H9 (cell line): ENCODE measurements around the gene CASP12. TPM values are rescaled to one million over a fixed set of nuclear protein-coding genes. Genes with fewer than 3 reads are reported as not detected.

Source experiments
- DNase-seq: peaks from one replicate; pipeline ENCODE4 v3.0.0-alpha.2; 2017
- H2AFZ ChIP-seq: one replicate; pipeline ENCODE4 v1.6.1; 2013; ENCODE audit warnings: mild to moderate bottlenecking, low read length, control low read depth, moderate library complexity
- H2AK5ac ChIP-seq: 2 replicates; pipeline ENCODE4 v1.6.1; 2013; ENCODE audit warnings: low read length, control low read depth, mixed read lengths; ENCODE audit not compliant: insufficient read length
- H2BK120ac ChIP-seq: one replicate; pipeline ENCODE4 v1.6.1; 2013; ENCODE audit warnings: low read depth, mild to moderate bottlenecking, low read length, control low read depth, inconsistent platforms; ENCODE audit not compliant: poor library complexity, severe bottlenecking
- H2BK12ac ChIP-seq: 2 replicates; pipeline ENCODE4 v1.6.1; 2013; ENCODE audit warnings: low read length, control low read depth, mixed read lengths, low read depth; ENCODE audit not compliant: insufficient read length
- H2BK15ac ChIP-seq: 2 replicates; pipeline ENCODE4 v1.6.1; 2013; ENCODE audit warnings: low read depth, low read length, control low read depth
- H2BK20ac ChIP-seq: one replicate; pipeline ENCODE4 v1.6.1; 2013; ENCODE audit warnings: low read depth, mild to moderate bottlenecking, low read length, control low read depth, inconsistent platforms; ENCODE audit not compliant: poor library complexity, severe bottlenecking
- H2BK5ac ChIP-seq: 2 replicates; pipeline ENCODE4 v1.6.1; 2013; ENCODE audit warnings: low read length, control low read depth, mixed read lengths; ENCODE audit not compliant: insufficient read length
- H3K14ac ChIP-seq: 2 replicates; pipeline ENCODE4 v1.6.1; 2013; ENCODE audit warnings: low read length, control low read depth; ENCODE audit not compliant: insufficient read depth
- H3K18ac ChIP-seq: 2 replicates; pipeline ENCODE4 v1.6.1; 2013; ENCODE audit warnings: low read depth, mild to moderate bottlenecking, mixed read lengths, low read length, control low read depth; ENCODE audit not compliant: insufficient read length
- H3K23ac ChIP-seq: 2 replicates; pipeline ENCODE4 v1.6.1; 2013; ENCODE audit warnings: low read length, control low read depth, mixed read lengths, low read depth; ENCODE audit not compliant: insufficient read length
- H3K23me2 ChIP-seq: 2 replicates; pipeline ENCODE4 v1.6.1; 2013; ENCODE audit warnings: low read depth, mild to moderate bottlenecking, mixed read lengths, low read length, control low read depth; ENCODE audit not compliant: insufficient read length, poor library complexity, severe bottlenecking
- H3K27ac ChIP-seq: 2 replicates; pipeline ENCODE4 v1.5.1; 2013; ENCODE audit warnings: low read length, control low read depth, mixed read lengths, low read depth; ENCODE audit not compliant: insufficient read length
- H3K27me3 ChIP-seq: 2 replicates; pipeline ENCODE4 v1.6.1; 2013; ENCODE audit warnings: low read length, control low read depth, inconsistent platforms; ENCODE audit not compliant: insufficient read depth
- H3K4ac ChIP-seq: 2 replicates; pipeline ENCODE4 v1.6.1; 2013; ENCODE audit warnings: low read depth, mild to moderate bottlenecking, control low read depth, inconsistent platforms, low read length, moderate library complexity
- H3K4me1 ChIP-seq: 2 replicates; pipeline ENCODE4 v1.6.1; 2013; ENCODE audit warnings: low read length, control low read depth, inconsistent platforms; ENCODE audit not compliant: insufficient read depth
- H3K4me2 ChIP-seq: 2 replicates; pipeline ENCODE4 v1.6.1; 2013; ENCODE audit warnings: low read length, control low read depth, mixed read lengths; ENCODE audit not compliant: insufficient read length, insufficient read depth
- H3K56ac ChIP-seq: 2 replicates; pipeline ENCODE4 v1.6.1; 2013; ENCODE audit warnings: low read depth, mild to moderate bottlenecking, mixed read lengths, low read length, control low read depth; ENCODE audit not compliant: insufficient read length
- H3K79me1 ChIP-seq: 2 replicates; pipeline ENCODE4 v1.6.1; 2013; ENCODE audit warnings: low read depth, mild to moderate bottlenecking, moderate library complexity, low read length, control low read depth, inconsistent platforms; ENCODE audit not compliant: insufficient read depth, poor library complexity, severe bottlenecking
- H3K79me2 ChIP-seq: 2 replicates; pipeline ENCODE4 v1.6.1; 2013; ENCODE audit warnings: low read length, control low read depth, inconsistent platforms; ENCODE audit not compliant: insufficient read depth
- H3K9ac ChIP-seq: 2 replicates; pipeline ENCODE4 v1.6.1; 2013; ENCODE audit warnings: low read length, control low read depth, mixed read lengths; ENCODE audit not compliant: insufficient read length; ENCODE audit errors: extremely low read depth
- H3K9me3 ChIP-seq: one replicate; pipeline ENCODE4 v1.6.1; 2013; ENCODE audit warnings: low read depth, low read length, inconsistent platforms; ENCODE audit not compliant: control insufficient read depth
- H3T11ph ChIP-seq: one replicate; pipeline ENCODE4 v1.6.1; 2013; ENCODE audit warnings: mild to moderate bottlenecking, low read length, control low read depth, inconsistent platforms
- H4K20me1 ChIP-seq: one replicate; pipeline ENCODE4 v1.6.1; 2013; ENCODE audit not compliant: control insufficient read depth, insufficient read length, insufficient read depth
- H4K5ac ChIP-seq: 2 replicates; pipeline ENCODE4 v1.6.1; 2013; ENCODE audit warnings: low read depth, mild to moderate bottlenecking, mixed read lengths, low read length, control low read depth; ENCODE audit not compliant: insufficient read length
- H4K8ac ChIP-seq: replicated peaks from 2 replicates; pipeline ENCODE4 v1.6.1; 2013; ENCODE audit warnings: low read length, control low read depth, mixed read lengths, low read depth; ENCODE audit not compliant: insufficient read length
- H4K91ac ChIP-seq: 2 replicates; pipeline ENCODE4 v1.6.1; 2013; ENCODE audit warnings: low read depth, mild to moderate bottlenecking, moderate library complexity, mixed read lengths, low read length, control low read depth; ENCODE audit not compliant: insufficient read length
- H3K27ac Mint-ChIP-seq, 3 experiments: 2 replicates in 2 of 3; 3 replicates in 1 of 3; pipeline ENCODE4 v1.8.0; 2020 to 2021; ENCODE audit warnings: mixed read lengths in 3 of 3, mild to moderate bottlenecking in 1 of 3, moderate library complexity in 1 of 3
- H3K27me3 Mint-ChIP-seq: 2 replicates; pipeline ENCODE4 v1.8.0; 2021; ENCODE audit warnings: low read depth, mild to moderate bottlenecking, moderate library complexity, mixed read lengths
- H3K36me3 Mint-ChIP-seq, 3 experiments: 2 replicates in 2 of 3; 3 replicates in 1 of 3; pipeline ENCODE4 v1.8.0; 2020 to 2021; ENCODE audit warnings: low read depth in 3 of 3, mixed read lengths in 3 of 3; ENCODE audit not compliant: insufficient read depth in 1 of 3
- H3K4me1 Mint-ChIP-seq, 2 experiments: 2 replicates each; pipeline ENCODE4 v1.8.0; 2020; ENCODE audit warnings: mixed read lengths in 2 of 2
- H3K4me3 Mint-ChIP-seq, 2 experiments: 2 replicates in 1 of 2; 3 replicates in 1 of 2; pipeline ENCODE4 v1.8.0; 2020 to 2021; ENCODE audit warnings: mild to moderate bottlenecking in 2 of 2, mixed read lengths in 2 of 2, moderate library complexity in 1 of 2
- H3K9me3 Mint-ChIP-seq, 2 experiments: 2 replicates in 1 of 2; 3 replicates in 1 of 2; pipeline ENCODE4 v1.8.0; 2020; ENCODE audit warnings: mild to moderate bottlenecking in 2 of 2, mixed read lengths in 2 of 2, moderate library complexity in 1 of 2
- WGBS: extraction: QIAGEN DNeasy Blood & Tissue Kit; methylation state at CpG from one replicate; pipeline ENCODE4 v1.1.7; 2013; ENCODE audit warnings: missing lambda C conversion rate, low lambda C conversion rate, mixed read lengths; ENCODE audit not compliant: insufficient read length; ENCODE audit errors: extremely low coverage; 5-methylcytosine and 5-hydroxymethylcytosine counted together
- total RNA-seq: library from RNA; stranded (reverse); gene quantifications from 2 replicates; pipeline ENCODE4 v1.2.1, GENCODE V29; 2021
- TF ChIP-seq, protein P1 (sequence below): fragments of 200-600 bp; sonication (generic); conservative IDR thresholded peaks from 3 replicates; pipeline ENCODE4 v1.8.0; 2021; ENCODE audit warnings: antibody characterized with exemption, mild to moderate bottlenecking

CASP12 gene
- total RNA-seq, 1 experiment from 2014 or later, result not detected

DNA sequence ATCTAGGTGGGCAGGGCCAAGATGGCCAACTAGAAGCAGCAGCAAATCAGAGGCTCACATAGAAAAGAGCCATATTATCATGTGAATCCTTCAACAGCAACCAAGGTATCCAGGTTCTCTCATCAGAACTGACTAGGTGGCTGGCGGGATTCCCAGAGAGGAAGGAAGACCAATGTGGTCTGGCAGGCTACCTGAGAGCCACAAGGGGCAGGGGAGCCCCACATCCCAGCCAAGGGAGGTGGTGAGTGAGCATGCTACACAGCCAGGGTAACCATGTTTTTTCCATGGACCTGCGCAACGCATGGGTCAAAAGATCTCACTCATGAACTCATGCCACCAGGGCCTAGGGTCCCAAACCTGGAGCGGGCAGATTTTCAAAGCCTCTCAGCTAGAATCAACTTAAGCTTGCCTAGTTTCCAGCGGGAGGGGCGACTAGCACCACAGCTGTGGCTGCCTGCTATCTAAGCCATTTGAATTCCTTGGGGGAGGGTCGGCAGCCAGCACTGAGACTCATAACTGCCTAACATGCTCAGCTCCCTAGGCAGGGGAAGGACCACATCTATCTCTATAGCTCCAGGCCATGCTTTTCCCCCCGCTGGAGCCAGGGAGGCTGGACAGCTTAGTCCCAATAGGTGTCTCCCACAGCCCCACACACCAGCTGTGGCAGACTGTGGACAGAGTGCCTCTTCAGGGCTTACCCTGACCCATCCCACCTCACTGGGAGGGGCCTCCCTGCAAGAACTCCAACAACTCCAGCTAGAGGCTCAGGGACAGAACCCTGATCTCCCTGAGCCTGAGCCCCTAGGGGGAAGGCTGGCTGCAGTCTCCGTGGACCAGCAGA is 28.7 kb upstream of the CASP12 start:
- Histone ChIP-seq H2BK12ac (no peak overlapping the region), H3K9ac (no peak overlapping the region), H3K9me3 (no peaks in the 10 kb centered on the region), H3K79me2 (no peaks in the 10 kb centered on the region), H3K4me2 (no peak overlapping the region), H3K27ac (no peak overlapping the region), H3K18ac (no peak overlapping the region), H3K56ac (no peak overlapping the region), H4K8ac (no peak overlapping the region), H3K14ac (no peak overlapping the region), H2BK5ac (no peak overlapping the region), H3K4me1 (no peaks in the 10 kb centered on the region), H2AFZ (no peak overlapping the region), H4K91ac (no peak overlapping the region), H3K23me2 (no peaks in the 10 kb centered on the region), H3K23ac (no peak overlapping the region), H3K79me1 (no peaks in the 10 kb centered on the region), H2BK120ac (no peak overlapping the region), H3K27me3 (no peaks in the 10 kb centered on the region), H2BK15ac (no peak overlapping the region), H4K20me1 (no peaks in the 10 kb centered on the region), H3T11ph (no peak overlapping the region), H3K4ac (no peak overlapping the region), H4K5ac (no peak overlapping the region), H2AK5ac (no peak overlapping the region), H2BK20ac (no peak overlapping the region)
- Mint-ChIP-seq H3K27me3 (no peaks in the 10 kb centered on the region), H3K4me1 (no peaks in the 10 kb centered on the region), H3K27ac (no peak overlapping the region), H3K4me3 (no peak overlapping the region), H3K36me3 (peaks cover 10 to 44% (median 16%) of the 10 kb centered on the region in 3 experiments), H3K9me3 (peaks cover 31% of the 10 kb centered on the region in 2 experiments)
- TF ChIP-seq, protein P1, sequence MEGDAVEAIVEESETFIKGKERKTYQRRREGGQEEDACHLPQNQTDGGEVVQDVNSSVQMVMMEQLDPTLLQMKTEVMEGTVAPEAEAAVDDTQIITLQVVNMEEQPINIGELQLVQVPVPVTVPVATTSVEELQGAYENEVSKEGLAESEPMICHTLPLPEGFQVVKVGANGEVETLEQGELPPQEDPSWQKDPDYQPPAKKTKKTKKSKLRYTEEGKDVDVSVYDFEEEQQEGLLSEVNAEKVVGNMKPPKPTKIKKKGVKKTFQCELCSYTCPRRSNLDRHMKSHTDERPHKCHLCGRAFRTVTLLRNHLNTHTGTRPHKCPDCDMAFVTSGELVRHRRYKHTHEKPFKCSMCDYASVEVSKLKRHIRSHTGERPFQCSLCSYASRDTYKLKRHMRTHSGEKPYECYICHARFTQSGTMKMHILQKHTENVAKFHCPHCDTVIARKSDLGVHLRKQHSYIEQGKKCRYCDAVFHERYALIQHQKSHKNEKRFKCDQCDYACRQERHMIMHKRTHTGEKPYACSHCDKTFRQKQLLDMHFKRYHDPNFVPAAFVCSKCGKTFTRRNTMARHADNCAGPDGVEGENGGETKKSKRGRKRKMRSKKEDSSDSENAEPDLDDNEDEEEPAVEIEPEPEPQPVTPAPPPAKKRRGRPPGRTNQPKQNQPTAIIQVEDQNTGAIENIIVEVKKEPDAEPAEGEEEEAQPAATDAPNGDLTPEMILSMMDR, result no peak
- DNase-seq, result peak; percentile 38
- WGBS, result no CpG with 5 or more reads among the region's 9 CpGs
